GM18858 (cell line): Measurements from ENCODE around the gene DENND4A.

Experiments used
- ATAC-seq: cut with Tn5 transposase; IDR thresholded peaks from one replicate; pipeline ENCODE4 v1.9.1; 2021; ENCODE audit not compliant: unreplicated experiment

DENND4A gene

DNA sequence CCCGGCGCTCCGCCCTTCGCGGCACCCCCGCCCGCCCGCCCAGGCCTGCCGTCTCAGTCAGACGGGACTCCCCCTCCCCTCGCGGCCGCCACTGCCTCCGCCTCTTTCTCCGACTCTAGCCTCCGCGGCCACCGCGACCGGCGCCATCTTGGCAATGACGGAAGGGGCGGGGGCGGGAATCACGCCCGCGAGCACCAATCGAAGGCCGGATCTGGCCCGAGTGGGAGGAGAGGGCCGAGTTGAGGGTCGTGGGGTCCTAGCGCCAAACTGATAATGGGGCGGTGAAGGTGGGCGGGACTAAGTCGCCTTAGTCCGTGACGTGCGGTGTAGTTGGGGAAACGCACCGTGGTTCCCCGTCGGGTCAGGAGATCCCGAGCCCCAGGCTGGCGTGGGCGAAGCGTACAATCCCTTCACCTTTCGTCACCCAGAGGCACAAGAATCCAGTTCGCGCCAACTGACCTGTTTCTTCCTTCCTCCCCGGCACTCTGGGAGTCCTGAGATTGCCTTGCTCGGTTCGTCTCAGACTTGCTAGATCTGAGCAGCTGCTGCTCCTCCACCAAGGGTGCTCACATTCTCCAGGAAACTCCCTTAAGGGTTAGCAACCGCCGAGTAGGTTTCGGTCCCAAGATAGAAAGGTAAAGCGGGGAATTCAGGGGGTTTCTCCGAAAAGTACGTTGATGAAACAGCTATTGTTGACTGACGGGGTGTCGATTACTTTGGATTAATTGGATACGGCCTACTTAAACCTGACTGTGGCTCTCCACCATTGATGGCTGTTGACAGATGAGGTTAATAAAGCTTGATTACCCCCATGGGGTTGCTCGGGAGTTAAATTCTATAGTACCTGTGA, at the start of gene DENND4A:
TSS of gene DENND4A (minus strand) at position 156 of the 850 bp plus-strand sequence. CDS start 35,843 bp downstream, outside the sequence.
- peak; percentile 51 for ATAC-seq

DNA sequence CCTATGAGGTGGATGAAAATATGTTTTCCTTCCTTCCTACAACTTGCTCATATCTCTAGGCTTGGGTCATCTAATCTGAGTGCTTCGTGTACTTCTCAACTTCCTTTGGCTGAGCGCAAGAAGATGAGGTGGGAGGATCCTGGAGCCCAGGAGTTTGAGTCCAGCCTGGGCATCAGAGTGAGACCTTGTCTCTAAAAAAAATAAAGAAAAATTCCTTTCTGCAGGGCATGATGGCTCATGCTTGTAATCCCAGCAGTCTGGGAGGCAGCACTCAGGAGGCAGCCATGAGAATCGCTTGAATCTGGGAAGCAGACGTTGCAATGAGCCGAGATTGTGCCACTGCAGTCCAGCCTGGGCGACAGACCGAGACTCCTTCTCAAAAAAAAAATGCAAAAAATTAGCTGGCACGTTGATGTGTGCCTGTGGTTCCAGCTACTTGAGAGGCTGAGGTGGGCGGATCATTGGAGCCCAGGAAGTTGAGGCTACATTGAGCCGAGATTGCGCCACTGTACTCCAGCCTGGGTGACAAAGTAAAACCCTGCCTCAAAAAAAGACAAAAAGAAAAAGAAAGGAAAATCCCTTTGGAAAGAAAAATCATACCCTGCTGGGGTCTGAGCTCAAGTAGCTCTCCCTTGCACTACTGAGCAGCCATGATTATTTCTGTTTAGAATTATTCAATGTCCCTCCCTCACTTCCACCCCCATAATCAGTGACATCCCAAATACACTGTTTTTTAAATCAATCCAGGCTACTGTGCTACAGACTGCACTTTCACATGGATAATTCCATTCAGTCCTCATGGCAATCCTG, 49.2 kb upstream of the DENND4A start:
- ATAC-seq = no peak

DNA sequence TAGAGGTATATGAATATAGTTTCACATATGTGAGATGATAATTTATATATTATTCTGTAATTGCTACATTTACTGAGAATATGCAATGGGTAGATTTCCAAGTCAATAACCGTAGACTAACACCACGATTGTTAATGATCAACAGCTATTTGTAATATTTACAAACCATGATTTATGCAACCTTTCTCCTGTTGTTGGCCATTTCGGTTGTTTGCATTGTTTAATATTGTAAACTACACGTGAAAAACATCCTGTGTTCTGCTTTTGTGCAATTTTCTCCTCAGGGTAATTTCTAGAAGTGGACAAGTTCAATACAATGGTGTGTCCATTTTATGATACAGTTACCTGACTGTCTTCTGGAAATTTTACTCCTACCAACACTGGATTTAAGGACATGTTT, 47.9 kb upstream of the DENND4A start:
- no peak for ATAC-seq

DNA sequence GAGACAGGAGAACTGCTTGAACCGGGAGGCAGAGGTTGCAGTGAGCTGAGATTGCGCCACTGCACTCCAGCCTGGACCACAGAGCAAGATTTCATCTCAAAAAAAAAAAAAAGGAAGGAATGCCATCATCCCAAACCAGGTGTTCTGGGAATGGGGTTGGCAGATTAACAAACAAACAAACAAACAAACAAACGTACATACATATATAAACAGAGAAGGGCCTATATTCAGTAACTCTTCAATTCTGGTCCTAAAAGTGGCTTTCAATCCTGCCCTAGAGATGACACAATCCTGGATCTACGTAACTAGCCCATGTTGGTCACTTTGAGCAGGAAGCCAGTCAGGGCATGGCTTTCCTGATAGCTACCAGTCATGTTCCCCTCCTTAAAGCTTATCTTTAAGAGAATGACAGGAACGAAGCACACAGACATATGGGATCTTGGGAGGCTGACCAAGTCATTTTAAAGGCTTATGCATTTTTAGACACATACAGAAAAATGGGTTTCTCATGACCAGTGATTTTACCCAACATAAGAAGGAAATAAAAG, 47.3 kb upstream of the DENND4A start:
- no peak for ATAC-seq

GRCh38 chr15:65837301-65838294, 45.5 kb upstream of the DENND4A start:
- no peak for ATAC-seq

DNA sequence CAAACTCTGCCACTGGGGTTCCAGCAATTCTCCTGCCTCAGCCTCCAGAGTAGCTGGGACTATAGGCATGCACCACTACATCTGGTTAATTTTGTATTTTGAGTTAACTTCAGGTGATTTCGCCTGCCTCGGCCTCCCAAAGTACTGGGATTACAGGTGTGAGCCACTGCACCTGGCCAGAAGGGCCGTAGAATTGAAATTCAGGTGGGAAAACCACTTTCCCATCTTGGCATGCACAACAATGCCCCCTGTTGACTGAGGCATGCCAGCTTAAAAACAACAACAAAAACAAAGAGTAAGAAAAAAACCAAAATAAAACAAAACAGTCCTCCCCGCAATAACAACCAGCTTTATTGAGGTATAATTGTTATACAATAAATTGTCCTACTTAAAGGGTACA, 44.6 kb upstream of the DENND4A start:
- ATAC-seq = no peak

DNA sequence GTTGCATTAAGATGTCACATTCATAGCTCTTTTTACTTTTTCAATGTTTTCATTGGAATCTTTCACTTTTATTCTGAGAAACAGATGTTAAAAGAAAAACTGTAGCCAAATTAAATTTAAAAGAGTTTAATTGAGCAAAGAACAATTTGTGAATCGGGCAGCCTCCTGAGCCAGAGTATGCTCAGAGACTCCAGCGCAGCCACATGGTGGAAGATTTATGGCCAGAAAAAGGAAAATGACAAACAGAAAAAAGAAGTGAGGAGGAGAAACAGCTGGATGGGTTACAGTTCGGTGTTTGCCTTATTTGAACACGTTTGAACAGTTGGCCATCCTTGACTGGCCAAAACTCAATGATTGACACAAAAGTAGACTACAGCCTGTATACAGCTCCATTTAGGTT, 43.4 kb upstream of the DENND4A start:
- no peak for ATAC-seq

- no peak for ATAC-seq
Measured at GRCh38 chr15:65834603-65835282, 42.6 kb upstream of the DENND4A start.

DNA sequence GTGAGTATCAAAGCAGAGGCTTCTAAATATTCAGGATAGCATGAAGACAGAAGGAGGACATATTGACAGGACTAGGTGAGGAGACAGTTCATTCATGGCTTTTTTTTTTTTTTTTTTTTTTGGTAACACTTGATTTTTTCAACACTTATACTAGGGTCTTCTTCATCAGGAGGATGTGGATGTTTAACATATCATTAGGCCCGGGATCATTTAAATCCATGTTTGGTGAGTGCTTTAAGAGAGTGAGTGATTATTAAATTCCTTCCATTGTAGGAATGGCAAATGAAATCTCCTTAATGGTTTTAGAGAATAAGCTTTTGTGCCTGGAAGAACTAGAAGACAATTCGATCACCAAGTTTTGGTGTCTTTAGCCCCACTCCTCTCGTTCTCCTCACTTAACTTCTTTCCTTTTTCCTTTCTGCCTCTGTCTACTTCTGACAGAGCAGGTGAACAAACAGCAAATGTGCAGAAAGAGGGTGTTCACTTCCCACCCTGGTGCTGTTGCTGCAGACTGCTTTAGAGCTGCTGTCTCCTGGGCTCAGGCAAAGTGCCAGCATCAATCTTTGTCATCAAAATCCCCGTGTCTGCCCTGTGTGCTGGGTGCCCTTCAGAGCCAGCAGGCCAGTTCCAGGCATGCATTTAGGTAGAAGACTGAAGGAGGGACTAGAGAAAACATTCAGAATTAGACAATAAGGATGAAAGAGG, 41.6 kb upstream of the DENND4A start:
- no peak for ATAC-seq

DNA sequence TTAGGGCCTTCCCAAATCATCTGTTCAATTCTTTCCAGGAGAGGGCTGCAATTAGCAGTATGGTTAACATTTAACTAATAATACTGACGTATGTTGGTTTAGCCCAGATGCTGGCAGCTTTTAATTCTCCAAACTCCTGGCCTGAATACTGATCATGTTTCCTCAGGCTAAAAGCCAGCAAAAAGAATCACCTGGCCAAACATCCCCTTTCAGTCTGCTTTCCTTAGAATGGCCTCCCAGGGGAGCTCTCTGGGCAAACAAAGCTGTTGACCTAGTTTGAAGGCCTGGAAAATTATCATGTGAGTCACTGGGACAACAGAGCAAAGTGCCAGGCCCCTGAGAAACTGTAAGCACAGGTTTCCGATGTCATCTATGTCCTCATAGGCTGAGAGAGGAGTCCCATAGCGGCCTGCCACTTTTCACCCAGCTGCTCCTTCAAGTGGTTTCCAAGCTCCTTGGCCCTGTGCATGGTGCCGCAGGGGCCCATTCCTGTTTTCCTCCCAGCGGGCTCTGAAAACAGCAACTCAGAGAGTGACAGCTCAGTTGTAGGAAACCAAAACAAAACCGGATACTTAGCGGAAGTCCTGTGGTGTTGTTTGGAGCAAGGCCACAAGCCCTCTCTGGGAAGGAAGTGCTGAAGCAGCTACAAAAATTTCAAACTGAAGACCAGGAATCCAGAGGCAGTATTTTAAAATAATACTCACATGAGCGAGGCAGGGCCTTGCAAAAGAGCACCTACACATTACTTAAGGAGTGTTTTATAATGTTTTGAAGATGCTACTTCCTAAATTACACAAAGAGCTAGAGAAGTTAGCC, 40.7 kb upstream of the DENND4A start:
- no peak for ATAC-seq

GRCh38 chr15:65829130-65829764, 37.2 kb upstream of the DENND4A start:
- ATAC-seq = no peak

DNA sequence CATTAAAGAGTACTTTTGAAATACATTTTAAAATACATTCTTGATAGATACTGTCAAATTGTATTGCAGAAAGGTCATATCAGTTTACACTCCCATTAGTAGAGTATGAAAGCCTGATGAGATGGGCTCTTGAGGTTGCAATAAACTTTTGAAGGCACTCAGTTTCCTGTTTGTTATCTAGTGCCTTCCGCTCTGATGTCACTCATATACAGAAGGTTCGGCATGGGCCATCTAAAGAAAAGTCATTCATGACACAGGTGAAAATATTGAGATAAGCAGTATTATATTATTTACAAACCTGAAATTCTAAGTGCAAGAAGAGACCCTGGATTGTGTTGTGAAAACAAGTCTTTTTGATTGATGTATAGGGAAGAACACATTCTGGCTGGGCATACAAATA, 36.5 kb upstream of the DENND4A start:
- no peak for ATAC-seq

DNA sequence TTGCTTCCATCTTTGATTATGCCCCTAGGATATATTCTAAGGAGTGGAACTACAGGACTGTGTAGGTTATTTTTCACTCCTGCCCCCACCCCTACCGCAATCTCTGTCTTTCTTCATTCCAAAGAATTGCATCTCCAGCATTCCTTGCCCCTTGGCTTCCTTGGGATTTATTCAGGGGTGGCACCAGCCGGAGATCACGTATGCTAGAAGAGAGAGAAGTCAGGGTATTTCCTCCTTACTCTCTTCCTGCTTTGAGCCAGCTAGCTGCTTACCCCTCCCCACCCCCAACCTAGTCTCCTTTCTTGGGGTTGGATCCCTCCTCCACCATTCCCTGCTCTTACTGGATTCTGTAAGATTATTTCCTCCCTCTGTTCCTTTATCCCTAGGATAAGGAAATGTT, 35.0 kb upstream of the DENND4A start:
- no peak for ATAC-seq

DNA sequence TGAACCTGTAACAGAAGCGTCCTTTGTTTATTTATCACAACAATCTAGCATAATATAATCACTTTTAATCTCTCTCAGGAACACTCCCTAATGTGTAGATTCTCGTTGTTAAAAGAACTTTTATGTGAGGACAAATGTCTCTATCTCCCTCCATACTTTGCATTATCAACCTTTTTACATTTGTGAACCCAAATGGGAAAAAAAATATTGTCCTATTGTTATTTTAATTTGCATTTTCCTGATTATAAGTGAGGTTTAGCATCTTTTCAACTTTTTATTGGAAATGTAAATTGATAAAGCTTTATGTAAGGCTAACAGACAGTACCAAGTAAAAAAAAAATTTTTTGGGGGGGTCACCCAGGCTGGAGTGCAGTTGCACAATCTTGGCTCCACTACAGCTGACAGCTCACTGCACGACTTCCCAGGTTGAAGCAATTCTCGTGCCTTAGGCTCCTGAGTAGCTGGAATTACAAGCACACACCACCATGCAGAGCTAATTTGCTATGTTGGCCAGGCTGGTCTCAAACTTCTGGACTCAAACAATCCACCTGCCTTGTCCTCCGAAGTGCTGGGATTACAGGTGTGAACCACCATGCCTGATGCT, 33.0 kb upstream of the DENND4A start:
- ATAC-seq = no peak

- no peak for ATAC-seq
Measured at GRCh38 chr15:65824031-65824743, 32.1 kb upstream of the DENND4A start.

DNA sequence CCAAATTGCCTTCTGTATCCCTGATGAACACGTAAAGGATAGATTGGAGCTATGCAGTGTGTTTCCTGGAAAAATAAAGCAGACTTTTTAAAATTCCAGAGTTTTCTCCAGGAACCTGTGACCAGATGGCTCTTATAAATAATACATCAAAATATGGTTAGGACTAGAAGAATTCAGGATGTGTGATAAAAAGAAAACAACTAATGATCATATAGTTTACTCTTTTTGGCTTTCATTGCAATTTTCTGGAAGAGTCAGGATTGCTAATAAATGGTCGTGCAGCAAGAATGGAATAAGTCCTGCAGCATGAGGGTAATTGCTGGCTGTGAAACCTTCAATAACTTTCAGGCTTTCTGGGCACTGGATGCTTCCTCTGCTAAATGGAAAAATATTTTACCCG, 30.2 kb upstream of the DENND4A start:
- no peak for ATAC-seq

- ATAC-seq = no peak
Measured at GRCh38 chr15:65821070-65821469, 29.0 kb upstream of the DENND4A start.
